ENCODE results near the gene TTI1.

DNA sequence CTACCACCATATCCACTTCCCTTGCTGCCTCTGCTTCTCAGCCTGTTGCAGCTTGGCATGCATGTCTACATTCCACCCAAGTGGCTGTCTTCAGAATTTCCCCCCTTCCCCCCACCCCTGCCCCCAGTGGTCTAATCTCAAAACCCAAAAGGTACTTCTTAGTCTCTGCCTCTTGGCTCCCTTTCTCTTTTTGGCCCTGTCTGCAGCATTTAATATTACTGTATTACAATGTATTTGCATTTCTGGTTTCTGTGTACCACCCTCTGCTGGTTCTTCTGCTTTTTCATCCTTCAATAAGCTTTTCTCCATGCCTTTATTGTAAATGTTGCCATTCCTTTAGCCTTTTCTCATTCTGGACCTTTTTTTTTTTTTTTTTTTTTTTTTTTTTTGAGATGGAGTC is 43.3 kb upstream of the TTI1 start:
- TF ChIP-seq, protein P1, sequence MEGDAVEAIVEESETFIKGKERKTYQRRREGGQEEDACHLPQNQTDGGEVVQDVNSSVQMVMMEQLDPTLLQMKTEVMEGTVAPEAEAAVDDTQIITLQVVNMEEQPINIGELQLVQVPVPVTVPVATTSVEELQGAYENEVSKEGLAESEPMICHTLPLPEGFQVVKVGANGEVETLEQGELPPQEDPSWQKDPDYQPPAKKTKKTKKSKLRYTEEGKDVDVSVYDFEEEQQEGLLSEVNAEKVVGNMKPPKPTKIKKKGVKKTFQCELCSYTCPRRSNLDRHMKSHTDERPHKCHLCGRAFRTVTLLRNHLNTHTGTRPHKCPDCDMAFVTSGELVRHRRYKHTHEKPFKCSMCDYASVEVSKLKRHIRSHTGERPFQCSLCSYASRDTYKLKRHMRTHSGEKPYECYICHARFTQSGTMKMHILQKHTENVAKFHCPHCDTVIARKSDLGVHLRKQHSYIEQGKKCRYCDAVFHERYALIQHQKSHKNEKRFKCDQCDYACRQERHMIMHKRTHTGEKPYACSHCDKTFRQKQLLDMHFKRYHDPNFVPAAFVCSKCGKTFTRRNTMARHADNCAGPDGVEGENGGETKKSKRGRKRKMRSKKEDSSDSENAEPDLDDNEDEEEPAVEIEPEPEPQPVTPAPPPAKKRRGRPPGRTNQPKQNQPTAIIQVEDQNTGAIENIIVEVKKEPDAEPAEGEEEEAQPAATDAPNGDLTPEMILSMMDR (IDR thresholded peaks at IDR 0.05): no peak
- no peak for TF ChIP-seq ZFX (IDR thresholded peaks at IDR 0.05; ENCODE audit: borderline replicate concordance)

Measured in 22Rv1 (cell line).